ENCODE measurements around the gene DCTD.

The DCTD gene

GRCh38 chr4:182842759-182843390 lies 74.3 kb downstream of the DCTD start:
- Mint-ChIP-seq H3K27me3 (peaks cover 9% of the 10 kb centered on the region), H3K4me1 (no peaks in the 10 kb centered on the region), H3K9me3 (no peaks in the 10 kb centered on the region), H3K27ac (no peak overlapping the region), H3K4me3 (no peak overlapping the region), H3K36me3 (no peaks in the 10 kb centered on the region)
- DNase-seq (ENCODE audit: low spot score in 2 of 2), result no peak
- no peak for ATAC-seq (ENCODE audit: low read depth)

- DNase-seq (ENCODE audit: low spot score in 2 of 2), result no peak
- Mint-ChIP-seq H3K36me3 (no peaks in the 10 kb centered on the region), H3K4me3 (no peak overlapping the region), H3K27me3 (peaks cover 13% of the 10 kb centered on the region), H3K9me3 (no peaks in the 10 kb centered on the region), H3K4me1 (no peaks in the 10 kb centered on the region), H3K27ac (no peak overlapping the region)
- no peak for ATAC-seq (ENCODE audit: low read depth)
These were observed 75.0 kb downstream of the DCTD start for GRCh38 chr4:182842104-182842600.

DNA sequence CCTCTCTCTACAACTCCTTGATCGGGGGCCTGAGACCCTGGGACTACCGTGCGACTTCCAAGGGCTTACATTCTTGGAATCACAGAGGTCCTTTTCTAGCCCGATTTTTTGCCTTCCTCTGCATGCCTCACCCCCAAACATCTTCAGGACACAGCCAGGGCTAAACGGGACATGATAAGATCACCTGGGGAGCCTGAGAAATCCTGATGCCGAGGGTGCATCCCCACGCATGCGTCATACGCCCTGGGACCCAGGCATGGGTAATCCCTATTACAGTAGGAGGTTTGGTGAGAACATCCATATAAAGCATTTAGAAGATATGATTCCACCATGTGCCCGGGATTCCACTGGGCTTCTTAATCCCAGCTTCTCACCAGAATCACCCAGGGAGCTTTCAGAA lies 77.1 kb downstream of the DCTD start:
- no peak for DNase-seq (ENCODE audit: low spot score in 2 of 2)
- no peak overlapping the region for H3K4me3 Mint-ChIP-seq
- H3K4me1 Mint-ChIP-seq, result no peaks in the 10 kb centered on the region
- no peak overlapping the region for H3K27ac Mint-ChIP-seq
- peaks cover 20% of the 10 kb centered on the region for H3K27me3 Mint-ChIP-seq
- H3K36me3 Mint-ChIP-seq, result no peaks in the 10 kb centered on the region
- ATAC-seq (ENCODE audit: low read depth), result no peak
- no peaks in the 10 kb centered on the region for H3K9me3 Mint-ChIP-seq
